HG02840 (cell line): Measurements from ENCODE around the gene ZMYM2.

Source experiments
- ATAC-seq: cut with Tn5 transposase; IDR thresholded peaks from one replicate; pipeline ENCODE4 v1.9.1; 2021; ENCODE audit warnings: mild to moderate bottlenecking, moderate library complexity, moderate number of reproducible peaks; ENCODE audit not compliant: unreplicated experiment, low FRiP score

ZMYM2 gene

GRCh38 chr13:20043207-20043925, 84.8 kb downstream of the ZMYM2 start:
- ATAC-seq = no peak

GRCh38 chr13:20044086-20044485, 85.6 kb downstream of the ZMYM2 start:
- ATAC-seq = no peak

- no peak for ATAC-seq
Measured at GRCh38 chr13:20045950-20046548, 87.5 kb downstream of the ZMYM2 start.

- ATAC-seq = no peak
Measured at GRCh38 chr13:20049558-20050473, 91.3 kb downstream of the ZMYM2 start.

GRCh38 chr13:20051366-20051765, 92.8 kb downstream of the ZMYM2 start:
- ATAC-seq = no peak

- ATAC-seq = no peak
Measured at GRCh38 chr13:20053016-20053415, 94.5 kb downstream of the ZMYM2 start.

- no peak for ATAC-seq
Measured at GRCh38 chr13:20053891-20054290, 95.4 kb downstream of the ZMYM2 start.

DNA sequence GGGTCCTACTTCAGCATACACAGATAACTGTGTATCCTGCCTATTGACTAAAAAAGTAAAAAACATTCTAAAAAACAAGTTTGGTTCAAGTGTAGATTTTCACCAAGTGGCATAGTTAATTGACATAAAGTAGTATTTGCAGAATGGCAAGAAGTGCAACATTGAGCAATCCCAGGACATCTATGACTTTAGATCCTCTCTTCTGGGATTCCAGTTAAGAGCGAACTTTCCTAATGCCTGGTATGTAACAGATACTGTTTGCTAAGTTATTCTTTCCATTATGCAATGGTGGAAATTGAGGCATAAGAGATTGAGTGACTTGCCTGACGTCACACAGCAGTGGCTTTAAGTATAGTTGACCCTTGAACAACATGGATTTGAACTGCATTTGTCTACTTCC, 96.1 kb downstream of the ZMYM2 start:
- ATAC-seq = no peak

GRCh38 chr13:20057214-20057613, 98.7 kb downstream of the ZMYM2 start:
- ATAC-seq = no peak

DNA sequence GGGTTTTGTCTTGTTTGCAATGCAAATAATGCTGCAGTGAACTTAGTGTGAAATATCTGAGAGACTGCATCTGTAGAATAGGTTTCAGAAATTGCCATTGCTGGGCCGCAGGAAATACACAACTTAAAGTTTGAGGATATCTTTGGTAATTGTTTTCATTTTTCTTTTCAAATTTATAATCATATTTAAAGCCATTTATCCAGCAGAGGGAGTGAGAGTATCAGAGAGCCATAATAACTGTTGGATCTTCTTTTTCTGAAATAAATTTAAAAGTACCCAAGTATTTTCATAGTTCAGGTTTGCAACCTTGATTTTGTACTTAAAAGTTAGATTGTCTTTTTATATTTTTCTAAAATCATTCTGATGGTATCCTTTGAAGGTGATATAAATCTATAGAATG, 99.4 kb downstream of the ZMYM2 start:
- no peak for ATAC-seq

DNA sequence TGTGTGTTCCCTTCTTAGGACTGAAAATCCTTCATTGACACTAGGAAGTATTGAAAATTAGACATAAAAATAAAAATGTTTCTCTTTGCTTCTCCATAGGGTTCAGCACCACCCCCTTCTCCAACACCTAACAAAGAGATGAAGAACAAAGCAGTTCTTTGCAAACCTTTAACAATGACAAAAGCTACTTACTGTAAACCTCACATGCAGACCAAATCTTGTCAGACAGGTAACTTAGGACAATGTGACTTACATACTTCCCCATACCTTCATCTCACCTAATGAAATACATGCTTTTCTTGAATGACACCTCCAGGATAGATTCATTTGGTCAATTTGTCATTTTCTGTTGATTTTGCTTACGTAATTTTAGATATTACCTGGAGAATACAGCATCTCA, 99.9 kb downstream of the ZMYM2 start:
- no peak for ATAC-seq

DNA sequence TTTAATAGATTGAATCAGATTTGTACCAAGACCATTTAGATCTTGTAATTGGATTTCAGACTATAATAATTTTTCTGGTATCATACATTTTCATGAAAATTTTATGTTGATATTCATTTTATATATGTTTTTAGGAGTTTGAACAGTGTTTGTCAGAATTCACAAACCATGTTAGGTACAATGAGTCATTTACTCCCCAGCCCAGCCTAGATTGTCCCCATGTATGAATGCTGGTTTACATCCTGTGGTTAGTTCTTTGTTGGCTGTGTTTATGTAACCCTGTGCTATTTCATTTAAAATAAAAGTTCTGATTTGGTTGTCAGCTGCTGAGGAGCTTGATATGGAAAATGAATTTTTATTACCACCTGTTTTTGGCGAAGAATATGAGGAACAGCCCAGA, 105.6 kb downstream of the ZMYM2 start:
- no peak for ATAC-seq

DNA sequence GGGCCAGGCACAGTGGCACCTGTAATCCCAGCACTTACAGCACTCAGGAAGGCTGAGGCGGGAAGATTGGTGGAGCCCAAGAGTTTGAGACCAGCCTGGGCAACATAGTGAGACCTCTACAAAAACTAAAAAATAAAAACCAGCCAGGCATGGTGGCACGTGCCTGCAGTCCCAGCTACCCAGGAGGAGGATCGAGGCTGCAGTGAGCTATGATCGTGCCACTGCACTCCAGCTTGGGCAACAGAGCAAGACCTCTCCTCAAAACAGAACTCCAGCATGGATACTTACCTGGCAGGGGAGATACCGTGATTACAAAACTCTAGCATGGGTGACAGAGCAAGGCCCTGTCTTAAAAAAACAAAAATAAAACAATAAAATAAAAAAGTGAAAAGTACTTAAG, 107.0 kb downstream of the ZMYM2 start:
- ATAC-seq = no peak

GRCh38 chr13:20069956-20070355, 111.4 kb downstream of the ZMYM2 start:
- ATAC-seq = no peak

GRCh38 chr13:20073775-20074174, 115.2 kb downstream of the ZMYM2 start:
- ATAC-seq = peak; percentile 84

- ATAC-seq = no peak
Measured at GRCh38 chr13:20074966-20075365, 116.4 kb downstream of the ZMYM2 start.

DNA sequence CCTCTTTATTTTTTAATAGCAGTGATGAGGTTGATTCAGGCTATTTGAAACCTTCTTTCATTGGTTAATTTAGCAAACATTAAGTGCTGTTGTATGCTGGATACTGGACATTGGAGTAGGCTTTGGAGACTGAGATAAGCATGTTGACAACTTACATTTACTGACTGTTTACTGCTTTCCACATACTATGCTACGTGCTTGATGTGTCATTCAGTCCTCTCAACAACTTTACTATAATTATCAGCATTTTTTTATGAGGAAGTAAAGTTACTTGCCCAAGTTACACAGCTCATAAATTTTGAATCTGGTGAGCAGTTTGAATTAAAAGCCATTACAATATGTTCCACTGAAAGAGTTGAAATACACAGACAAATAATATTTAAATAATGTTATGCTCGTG, 118.6 kb downstream of the ZMYM2 start:
- ATAC-seq = no peak

- ATAC-seq = no peak
Measured at GRCh38 chr13:20080377-20081164, 122.0 kb downstream of the ZMYM2 start.

GRCh38 chr13:20090349-20090748, 131.8 kb downstream of the ZMYM2 start:
- no peak for ATAC-seq

GRCh38 chr13:20093951-20094350, 135.4 kb downstream of the ZMYM2 start:
- no peak for ATAC-seq

DNA sequence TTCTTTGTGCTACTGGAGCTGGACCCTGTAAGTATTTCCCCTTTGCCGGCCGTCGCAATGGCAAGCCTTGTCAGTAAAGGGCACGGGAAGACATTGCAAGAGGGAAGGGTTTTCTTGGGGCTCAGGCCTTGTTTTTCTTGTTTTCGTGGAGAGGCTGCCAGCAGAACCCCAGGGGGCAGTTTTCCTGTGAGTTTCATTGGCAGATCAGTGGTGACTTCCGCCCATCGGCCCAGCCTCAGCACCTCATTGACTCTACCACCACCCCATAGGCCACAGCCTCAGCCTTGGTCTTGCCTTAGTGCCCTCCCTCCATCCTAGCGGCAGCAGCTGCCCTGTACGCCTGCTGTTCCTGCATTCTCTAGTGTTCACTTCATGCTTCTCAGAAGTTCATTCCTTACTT, 140.8 kb downstream of the ZMYM2 start:
- no peak for ATAC-seq
